NCI-H1105 (cell line): ENCODE results near the gene SULT1B1.

Source experiments
- DNase-seq: peaks from one replicate; lab custom pipeline; 2025; lab: John Stamatoyannopoulos, UW

Gene SULT1B1

GRCh38 chr4:69697536-69698242 lies 62.7 kb downstream of the SULT1B1 start:
- no peak for DNase-seq

- no peak for DNase-seq
Observed at GRCh38 chr4:69689599-69689998, 70.8 kb downstream of the SULT1B1 start.

- DNase-seq, result no peak
Observed at GRCh38 chr4:69684804-69685203, 75.6 kb downstream of the SULT1B1 start.
